ENCODE results near the gene HOXB7. TPM values are rescaled to one million over a fixed set of nuclear protein-coding genes. Genes with fewer than 3 reads are reported as not detected.

HOXB7 gene
- total RNA-seq, 4 donors from 2014 or later = 0.38 to 0.64 TPM; not detected in 2

- Histone ChIP-seq H3K4me3 (peak within 1 kb of the TSS in 1 of 4 donors; percentile 40), H3K4me1 (peaks cover 13 to 59% (median 37%) of the 10 kb centered on the region in 3 donors), H3K36me3 (no peaks in the 10 kb centered on the region), H3K27me3 (peaks cover 57 to 100% (median 85%) of the 10 kb centered on the region in 4 donors), H3K9me3 (no peaks in the 10 kb centered on the region), H3K27ac (no peak within 1 kb of the TSS)
- intact Hi-C loops (cut with DNase I) = no loop called here
- TF ChIP-seq CTCF (IDR thresholded peaks at IDR 0.05) = no peak
- TF ChIP-seq POLR2A (IDR thresholded peaks at IDR 0.05) = no peak
- no peak for DNase-seq
- 17 to 30% methylated on average over 39 to 40 of the region's 41 CpGs for WGBS, 2 donors
Observed at GRCh38 chr17:48615047-48615962, 4.5 kb upstream of the HOXB7 start, which contains the start of gene HOXB8. Gene HOXB8, minus strand, starts transcription at chr17:48615292. Its CDS starts 588 bp downstream, at chr17:48614704.

GRCh38 chr17:48613862-48614694, 3.3 kb upstream of the HOXB7 start:
- intact Hi-C loops (cut with DNase I) = no loop called here
- WGBS, 2 donors = 7 to 19% methylated on average over 8 to 37 of the region's 55 CpGs
- no peak for DNase-seq
- Histone ChIP-seq H3K36me3 (no peaks in the 10 kb centered on the region), H3K27ac (no peak overlapping the region), H3K9me3 (no peaks in the 10 kb centered on the region), H3K4me1 (peaks cover 13 to 62% (median 40%) of the 10 kb centered on the region in 3 donors), H3K27me3 (peaks cover 45 to 100% (median 81%) of the 10 kb centered on the region in 4 donors), H3K4me3 (peak overlapping the region in 1 of 4 donors; percentile 40)
- TF ChIP-seq POLR2A (IDR thresholded peaks at IDR 0.05) (no peak), CTCF (IDR thresholded peaks at IDR 0.05) (no peak)

GRCh38 chr17:48612854-48613691, 2.3 kb upstream of the HOXB7 start:
- intact Hi-C loops (cut with DNase I) = no loop called here
- Histone ChIP-seq H3K9me3 (no peaks in the 10 kb centered on the region), H3K4me3 (peak overlapping the region; percentile 1 to 67 (median 14)), H3K27ac (no peak overlapping the region), H3K4me1 (peaks cover 13 to 53% (median 40%) of the 10 kb centered on the region in 3 donors), H3K36me3 (no peaks in the 10 kb centered on the region), H3K27me3 (peaks cover 49 to 100% (median 84%) of the 10 kb centered on the region in 4 donors)
- TF ChIP-seq CTCF (IDR thresholded peaks at IDR 0.05) (peak in 1 of 6 experiments; percentile 29), POLR2A (IDR thresholded peaks at IDR 0.05) (no peak)
- no peak for DNase-seq
- WGBS, 2 donors = 3 to 4% methylated on average over 24 to 31 of the region's 67 CpGs

GRCh38 chr17:48612456-48612853, 1.6 kb upstream of the HOXB7 start:
- Histone ChIP-seq H3K9me3 (no peaks in the 10 kb centered on the region), H3K4me3 (peak overlapping the region; percentile 1 to 67 (median 14)), H3K4me1 (peaks cover 13 to 48% (median 40%) of the 10 kb centered on the region in 3 donors), H3K27me3 (peaks cover 51 to 100% (median 83%) of the 10 kb centered on the region in 4 donors), H3K27ac (no peak overlapping the region), H3K36me3 (no peaks in the 10 kb centered on the region)
- intact Hi-C loops (cut with DNase I) = no loop called here
- DNase-seq = no peak
- WGBS, 2 donors = 4% methylated on average over 15 of the region's 15 CpGs
- TF ChIP-seq POLR2A (IDR thresholded peaks at IDR 0.05) (no peak), CTCF (IDR thresholded peaks at IDR 0.05) (no peak)
